Lower lobe of right lung (tissue), 2 donors: Measurements from ENCODE around the gene CRLF3. TPM values are rescaled to one million over a fixed set of nuclear protein-coding genes. Genes with fewer than 3 reads are reported as not detected.

ENCODE experiments used
- ATAC-seq, 2 donors: fragments of 200-7000 bp; cut with Tn5 transposase; one replicate each; pipeline ENCODE4 v1.9.1; 2020 to 2022; ENCODE audit warnings: mild to moderate bottlenecking in 2 of 2, moderate library complexity in 2 of 2
- DNase-seq: peaks from one replicate; pipeline ENCODE4 v3.0.0-alpha.2; 2020
- H3K27ac ChIP-seq: fragments of 200-600 bp; one replicate; pipeline ENCODE4 v1.8.0; 2022
- H3K27me3 ChIP-seq: fragments of 200-600 bp; one replicate; pipeline ENCODE4 v1.8.0; 2022; ENCODE audit warnings: low read depth
- H3K36me3 ChIP-seq: fragments of 200-600 bp; one replicate; pipeline ENCODE4 v1.8.0; 2022; ENCODE audit warnings: mild to moderate bottlenecking
- H3K4me1 ChIP-seq: fragments of 200-600 bp; one replicate; pipeline ENCODE4 v1.8.0; 2022
- H3K4me3 ChIP-seq: fragments of 200-600 bp; one replicate; pipeline ENCODE4 v1.8.0; 2022; ENCODE audit warnings: mild to moderate bottlenecking
- H3K9me3 ChIP-seq: fragments of 200-600 bp; one replicate; pipeline ENCODE4 v1.8.0; 2022
- intact Hi-C: fragments of 100-400 bp; cut with DNase I; formaldehyde crosslinking; loops from one replicate; pipeline ENCODE4 v1.11.0; 2022
- total RNA-seq: library from RNA; stranded (reverse); fragmentation: NEBNext Ultra II Directional; extraction: Animal tissue kit (Norgen Biotek cat#: 25700); gene quantifications from one replicate; pipeline ENCODE4 v1.2.1, GENCODE V29; 2021
- TF ChIP-seq, protein P1 (sequence below): fragments of 200-600 bp; IDR thresholded peaks from one replicate; pipeline ENCODE4 v1.8.0; 2022; ENCODE audit warnings: antibody characterized with exemption, mild to moderate bottlenecking
- donor health status: DM: no; HTN: yes; CAD: no; lungs with severe emphysema.

Gene CRLF3
- total RNA-seq, 1 donor from 2014 or later: 26.6 TPM

DNA sequence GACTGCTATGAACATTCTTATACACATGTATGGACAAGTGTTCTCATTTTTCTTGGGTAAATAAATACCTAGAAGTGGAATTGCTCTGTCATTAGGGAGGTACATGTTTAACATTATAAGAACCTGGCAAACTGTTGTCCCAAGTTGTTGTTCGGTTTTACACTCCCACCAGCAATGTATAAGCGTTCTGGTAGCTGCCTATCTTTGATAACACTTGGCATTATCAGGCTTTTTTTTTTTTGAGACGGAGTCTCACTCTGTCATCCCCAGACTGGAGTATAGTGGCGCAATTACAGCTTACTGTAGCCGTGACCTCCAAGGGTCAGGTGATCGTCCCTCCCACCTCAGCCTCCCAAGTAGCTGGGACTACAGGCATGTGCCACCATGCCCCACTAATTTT lies 23.5 kb upstream of the CRLF3 start:
- Histone ChIP-seq H3K9me3 (no peaks in the 10 kb centered on the region), H3K4me3 (no peak overlapping the region), H3K36me3 (no peaks in the 10 kb centered on the region), H3K27me3 (no peaks in the 10 kb centered on the region), H3K27ac (no peak overlapping the region), H3K4me1 (no peaks in the 10 kb centered on the region)
- intact Hi-C loops: no loop called here
- DNase-seq (no peak), ATAC-seq (no peak)
- TF ChIP-seq, protein P1, sequence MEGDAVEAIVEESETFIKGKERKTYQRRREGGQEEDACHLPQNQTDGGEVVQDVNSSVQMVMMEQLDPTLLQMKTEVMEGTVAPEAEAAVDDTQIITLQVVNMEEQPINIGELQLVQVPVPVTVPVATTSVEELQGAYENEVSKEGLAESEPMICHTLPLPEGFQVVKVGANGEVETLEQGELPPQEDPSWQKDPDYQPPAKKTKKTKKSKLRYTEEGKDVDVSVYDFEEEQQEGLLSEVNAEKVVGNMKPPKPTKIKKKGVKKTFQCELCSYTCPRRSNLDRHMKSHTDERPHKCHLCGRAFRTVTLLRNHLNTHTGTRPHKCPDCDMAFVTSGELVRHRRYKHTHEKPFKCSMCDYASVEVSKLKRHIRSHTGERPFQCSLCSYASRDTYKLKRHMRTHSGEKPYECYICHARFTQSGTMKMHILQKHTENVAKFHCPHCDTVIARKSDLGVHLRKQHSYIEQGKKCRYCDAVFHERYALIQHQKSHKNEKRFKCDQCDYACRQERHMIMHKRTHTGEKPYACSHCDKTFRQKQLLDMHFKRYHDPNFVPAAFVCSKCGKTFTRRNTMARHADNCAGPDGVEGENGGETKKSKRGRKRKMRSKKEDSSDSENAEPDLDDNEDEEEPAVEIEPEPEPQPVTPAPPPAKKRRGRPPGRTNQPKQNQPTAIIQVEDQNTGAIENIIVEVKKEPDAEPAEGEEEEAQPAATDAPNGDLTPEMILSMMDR: no peak

GRCh38 chr17:30840771-30841170 lies 16.3 kb upstream of the CRLF3 start:
- DNase-seq (no peak), ATAC-seq (peak; percentile 36 to 51)
- TF ChIP-seq, protein P1: no peak
- Histone ChIP-seq H3K9me3 (no peaks in the 10 kb centered on the region), H3K36me3 (no peaks in the 10 kb centered on the region), H3K27ac (peak overlapping the region; percentile 60), H3K27me3 (no peaks in the 10 kb centered on the region), H3K4me3 (peak overlapping the region; percentile 35), H3K4me1 (no peaks in the 10 kb centered on the region)
- intact Hi-C loops: no loop called here

- H3K9me3 ChIP-seq: no peaks in the 10 kb centered on the region
- DNase-seq (no peak), ATAC-seq (no peak)
- no peak overlapping the region for H3K27ac ChIP-seq
- TF ChIP-seq, protein P1: no peak
- no peaks in the 10 kb centered on the region for H3K4me1 ChIP-seq
- H3K36me3 ChIP-seq: no peaks in the 10 kb centered on the region
- intact Hi-C loops: no loop called here
- no peak overlapping the region for H3K4me3 ChIP-seq
- H3K27me3 ChIP-seq: no peaks in the 10 kb centered on the region
These were observed 13.8 kb upstream of the CRLF3 start for GRCh38 chr17:30838202-30838807.

- DNase-seq (no peak), ATAC-seq (no peak)
- Histone ChIP-seq H3K4me3 (peak overlapping the region; percentile 83), H3K4me1 (peaks cover 9% of the 10 kb centered on the region), H3K9me3 (no peaks in the 10 kb centered on the region), H3K27ac (no peak overlapping the region), H3K36me3 (no peaks in the 10 kb centered on the region), H3K27me3 (no peaks in the 10 kb centered on the region)
- TF ChIP-seq, protein P1: no peak
- intact Hi-C loops: no loop called here
These were observed 8.1 kb upstream of the CRLF3 start for GRCh38 chr17:30832438-30833124.

DNA sequence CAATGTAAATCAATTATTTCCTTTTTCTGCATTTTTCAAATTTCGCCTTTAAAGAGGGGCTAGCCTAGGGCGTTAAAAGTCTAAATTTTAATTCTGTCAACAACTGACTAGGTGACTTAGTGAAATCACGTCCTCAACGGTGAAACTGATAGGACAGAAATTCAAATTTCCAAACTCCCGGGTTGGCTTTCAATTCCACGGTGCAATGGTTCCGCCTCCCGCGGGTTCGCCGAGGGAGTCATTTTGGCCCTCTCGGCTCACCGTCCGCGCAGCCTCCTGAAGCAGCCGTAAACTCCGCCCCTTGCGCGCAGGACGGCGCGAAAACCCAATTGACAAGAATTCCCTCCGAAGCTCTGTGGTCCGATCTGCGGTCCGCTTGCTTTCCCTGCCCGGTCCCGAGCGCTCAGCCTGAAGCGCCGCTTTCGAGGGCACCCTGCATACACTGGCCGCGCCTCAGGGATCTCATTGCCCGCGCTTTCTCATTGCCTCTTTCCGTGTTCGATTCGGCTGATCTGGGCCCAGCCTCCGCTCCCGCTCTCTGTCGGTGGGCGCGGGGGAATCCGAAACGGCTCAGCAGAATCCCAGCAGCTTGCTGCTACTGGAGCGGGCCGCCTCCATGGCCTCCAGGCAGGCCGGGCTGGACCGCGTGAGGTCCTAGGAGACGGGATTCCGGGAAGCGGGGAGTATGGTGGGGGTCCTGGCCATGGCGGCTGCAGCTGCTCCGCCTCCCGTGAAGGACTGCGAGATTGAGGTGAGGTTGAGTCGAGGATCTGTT lies 7.4 kb upstream of the CRLF3 start, which contains the start of gene ATAD5:
Gene ATAD5 (plus strand): TSS at position 304 of the 775 bp plus-strand sequence. CDS start 382 bp downstream, at position 686.
- intact Hi-C loops: no loop called here
- Histone ChIP-seq H3K9me3 (no peaks in the 10 kb centered on the region), H3K4me3 (peak within 1 kb of the TSS; percentile 83), H3K27me3 (no peaks in the 10 kb centered on the region), H3K4me1 (peaks cover 9% of the 10 kb centered on the region), H3K36me3 (no peaks in the 10 kb centered on the region), H3K27ac (no peak within 1 kb of the TSS)
- DNase-seq (peak; percentile 96), ATAC-seq (peak; percentile 99)
- TF ChIP-seq, protein P1: no peak
